Esophagus muscularis mucosa (tissue), 3 donors: ENCODE results near the gene SH3GLB2.

ENCODE experiments used
- EP300 ChIP-seq: sonication (generic); formaldehyde crosslinking; IDR thresholded peaks from one replicate; pipeline ENCODE4 v1.6.1; 2017; ENCODE audit warnings: antibody characterized with exemption
- TF ChIP-seq, protein P1 (sequence below), 3 experiments: fragments of 200-600 bp in 2 of 3; fragments of 450-650 bp in 1 of 3; sonication (generic) in 2 of 3; IDR thresholded peaks; one replicate each; pipeline ENCODE4 v1.5.1; 2017 to 2019; ENCODE audit warnings: antibody characterized with exemption in 3 of 3, mild to moderate bottlenecking in 2 of 3, moderate library complexity in 1 of 3

DNA sequence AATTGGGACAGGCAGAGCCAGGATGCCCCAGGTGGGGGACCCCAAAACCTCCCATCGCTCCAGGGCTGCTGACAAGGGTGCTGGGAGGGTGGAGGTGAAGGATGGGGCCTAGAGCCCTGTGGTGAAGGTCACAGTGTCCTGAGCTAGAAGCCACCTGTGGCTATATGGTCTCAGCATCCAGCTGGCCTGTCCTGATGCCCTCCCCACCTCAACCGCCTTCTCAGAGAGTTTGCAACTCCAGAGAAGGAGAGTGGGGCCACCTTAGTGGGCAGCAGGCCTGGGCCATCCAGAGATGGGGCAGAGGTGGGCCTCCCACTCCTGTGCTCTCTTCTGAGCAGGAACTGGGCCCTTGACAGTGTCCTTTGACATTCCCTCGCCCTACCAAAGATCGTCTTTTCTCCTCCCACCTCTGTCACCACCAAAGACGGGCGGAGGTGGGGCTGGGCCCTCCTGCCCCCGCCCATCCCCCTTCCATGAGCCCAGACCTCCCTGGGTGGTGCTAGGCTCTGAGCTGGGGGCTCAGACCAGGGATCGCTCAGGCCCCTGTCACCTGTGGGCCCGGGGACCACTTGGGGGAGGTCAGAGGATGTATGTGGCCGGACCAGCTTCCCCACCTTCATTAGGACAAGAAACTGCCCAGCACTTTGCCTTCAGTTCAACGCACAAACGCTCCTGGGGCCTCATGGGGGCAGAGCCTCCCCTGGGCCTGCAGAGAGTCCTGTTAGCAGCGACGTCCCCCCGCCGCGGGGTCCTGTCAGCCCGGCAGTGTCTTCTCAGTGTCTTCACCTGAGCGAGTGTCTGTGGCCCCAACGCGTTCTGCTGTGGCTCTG lies 42.8 kb upstream of the SH3GLB2 start:
- TF ChIP-seq, protein P1, sequence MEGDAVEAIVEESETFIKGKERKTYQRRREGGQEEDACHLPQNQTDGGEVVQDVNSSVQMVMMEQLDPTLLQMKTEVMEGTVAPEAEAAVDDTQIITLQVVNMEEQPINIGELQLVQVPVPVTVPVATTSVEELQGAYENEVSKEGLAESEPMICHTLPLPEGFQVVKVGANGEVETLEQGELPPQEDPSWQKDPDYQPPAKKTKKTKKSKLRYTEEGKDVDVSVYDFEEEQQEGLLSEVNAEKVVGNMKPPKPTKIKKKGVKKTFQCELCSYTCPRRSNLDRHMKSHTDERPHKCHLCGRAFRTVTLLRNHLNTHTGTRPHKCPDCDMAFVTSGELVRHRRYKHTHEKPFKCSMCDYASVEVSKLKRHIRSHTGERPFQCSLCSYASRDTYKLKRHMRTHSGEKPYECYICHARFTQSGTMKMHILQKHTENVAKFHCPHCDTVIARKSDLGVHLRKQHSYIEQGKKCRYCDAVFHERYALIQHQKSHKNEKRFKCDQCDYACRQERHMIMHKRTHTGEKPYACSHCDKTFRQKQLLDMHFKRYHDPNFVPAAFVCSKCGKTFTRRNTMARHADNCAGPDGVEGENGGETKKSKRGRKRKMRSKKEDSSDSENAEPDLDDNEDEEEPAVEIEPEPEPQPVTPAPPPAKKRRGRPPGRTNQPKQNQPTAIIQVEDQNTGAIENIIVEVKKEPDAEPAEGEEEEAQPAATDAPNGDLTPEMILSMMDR (IDR thresholded peaks at IDR 0.05): no peak
- no peak for TF ChIP-seq EP300
